ENCODE measurements around the gene GRAMD1C.

GRAMD1C gene

GRCh38 chr3:113977822-113978221, 139.2 kb downstream of the GRAMD1C start:
- Histone ChIP-seq H3K4me1 (ENCODE audit: control insufficient read depth in 2 of 2, insufficient read depth in 2 of 2, low read length in 2 of 2) (no peaks in the 10 kb centered on the region), H3K9me3 (ENCODE audit: control insufficient read depth in 2 of 2, low read length in 2 of 2) (peaks cover 2 to 9% of the 10 kb centered on the region in 2 donors)

GRCh38 chr3:113979916-113980315, 141.3 kb downstream of the GRAMD1C start:
- H3K27ac ChIP-seq (ENCODE audit: low read depth in 2 of 2, low read length in 2 of 2): no peak overlapping the region
- H3K27me3 ChIP-seq (ENCODE audit: control insufficient read depth in 2 of 2, insufficient read depth in 2 of 2, low read length in 2 of 2): no peaks in the 10 kb centered on the region
- H3K4me3 ChIP-seq (ENCODE audit: low read length in 2 of 2): no peak overlapping the region
- no peaks in the 10 kb centered on the region for H3K9me3 ChIP-seq (ENCODE audit: control insufficient read depth in 2 of 2, low read length in 2 of 2)
- H3K36me3 ChIP-seq (ENCODE audit: control insufficient read depth in 2 of 2, insufficient read depth in 2 of 2, low read length in 2 of 2): peaks cover 19 to 21% of the 10 kb centered on the region in 2 donors
- no peaks in the 10 kb centered on the region for H3K4me1 ChIP-seq (ENCODE audit: control insufficient read depth in 2 of 2, insufficient read depth in 2 of 2, low read length in 2 of 2)
- no peak overlapping the region for H3K9ac ChIP-seq (ENCODE audit: low read depth in 1 of 2, low read length in 2 of 2)

More at GRCh38 chr3:113977822-113978221, 139.2 kb downstream of the GRAMD1C start:
- Histone ChIP-seq H3K9ac (ENCODE audit: low read depth in 1 of 2, low read length in 2 of 2) (no peak overlapping the region), H3K27me3 (ENCODE audit: control insufficient read depth in 2 of 2, insufficient read depth in 2 of 2, low read length in 2 of 2) (no peaks in the 10 kb centered on the region), H3K4me3 (ENCODE audit: low read length in 2 of 2) (no peak overlapping the region), H3K27ac (ENCODE audit: low read depth in 2 of 2, low read length in 2 of 2) (no peak overlapping the region), H3K36me3 (ENCODE audit: control insufficient read depth in 2 of 2, insufficient read depth in 2 of 2, low read length in 2 of 2) (peaks cover 19 to 22% of the 10 kb centered on the region in 2 donors)

- Histone ChIP-seq H3K4me3 (ENCODE audit: low read length in 2 of 2) (no peak overlapping the region), H3K27me3 (ENCODE audit: control insufficient read depth in 2 of 2, insufficient read depth in 2 of 2, low read length in 2 of 2) (no peaks in the 10 kb centered on the region), H3K4me1 (ENCODE audit: control insufficient read depth in 2 of 2, insufficient read depth in 2 of 2, low read length in 2 of 2) (no peaks in the 10 kb centered on the region), H3K9ac (ENCODE audit: low read depth in 1 of 2, low read length in 2 of 2) (no peak overlapping the region), H3K27ac (ENCODE audit: low read depth in 2 of 2, low read length in 2 of 2) (no peak overlapping the region), H3K9me3 (ENCODE audit: control insufficient read depth in 2 of 2, low read length in 2 of 2) (no peaks in the 10 kb centered on the region), H3K36me3 (ENCODE audit: control insufficient read depth in 2 of 2, insufficient read depth in 2 of 2, low read length in 2 of 2) (peaks cover 12 to 29% of the 10 kb centered on the region in 2 donors)
Observed at GRCh38 chr3:113981803-113982202, 143.2 kb downstream of the GRAMD1C start.

GRCh38 chr3:113983544-113983943, 145.0 kb downstream of the GRAMD1C start:
- H3K36me3 ChIP-seq (ENCODE audit: control insufficient read depth in 2 of 2, insufficient read depth in 2 of 2, low read length in 2 of 2): peaks cover 12 to 27% of the 10 kb centered on the region in 2 donors
- no peak overlapping the region for H3K4me3 ChIP-seq (ENCODE audit: low read length in 2 of 2)

GRCh38 chr3:113985541-113985940, 147.0 kb downstream of the GRAMD1C start:
- Histone ChIP-seq H3K4me3 (ENCODE audit: low read length in 2 of 2) (no peak overlapping the region), H3K4me1 (ENCODE audit: control insufficient read depth in 2 of 2, insufficient read depth in 2 of 2, low read length in 2 of 2) (no peaks in the 10 kb centered on the region), H3K27me3 (ENCODE audit: control insufficient read depth in 2 of 2, insufficient read depth in 2 of 2, low read length in 2 of 2) (no peaks in the 10 kb centered on the region), H3K36me3 (ENCODE audit: control insufficient read depth in 2 of 2, insufficient read depth in 2 of 2, low read length in 2 of 2) (peaks cover 2 to 11% of the 10 kb centered on the region in 2 donors), H3K27ac (ENCODE audit: low read depth in 2 of 2, low read length in 2 of 2) (no peak overlapping the region), H3K9me3 (ENCODE audit: control insufficient read depth in 2 of 2, low read length in 2 of 2) (no peaks in the 10 kb centered on the region), H3K9ac (ENCODE audit: low read depth in 1 of 2, low read length in 2 of 2) (no peak overlapping the region)

More at GRCh38 chr3:113983544-113983943, 145.0 kb downstream of the GRAMD1C start:
- Histone ChIP-seq H3K27ac (ENCODE audit: low read depth in 2 of 2, low read length in 2 of 2) (no peak overlapping the region), H3K4me1 (ENCODE audit: control insufficient read depth in 2 of 2, insufficient read depth in 2 of 2, low read length in 2 of 2) (no peaks in the 10 kb centered on the region), H3K9ac (ENCODE audit: low read depth in 1 of 2, low read length in 2 of 2) (no peak overlapping the region), H3K27me3 (ENCODE audit: control insufficient read depth in 2 of 2, insufficient read depth in 2 of 2, low read length in 2 of 2) (no peaks in the 10 kb centered on the region), H3K9me3 (ENCODE audit: control insufficient read depth in 2 of 2, low read length in 2 of 2) (no peaks in the 10 kb centered on the region)
